ENCODE measurements around the gene CSNK1G2. TPM values are rescaled to one million over a fixed set of nuclear protein-coding genes. Genes with fewer than 3 reads are reported as not detected.

CSNK1G2 gene
- total and polyA plus RNA-seq, 2 of the 13 experiments (the other 11 are each of a cell fraction or from before 2014, with no cell fraction given) = 53.8 to 72.5 TPM

DNA sequence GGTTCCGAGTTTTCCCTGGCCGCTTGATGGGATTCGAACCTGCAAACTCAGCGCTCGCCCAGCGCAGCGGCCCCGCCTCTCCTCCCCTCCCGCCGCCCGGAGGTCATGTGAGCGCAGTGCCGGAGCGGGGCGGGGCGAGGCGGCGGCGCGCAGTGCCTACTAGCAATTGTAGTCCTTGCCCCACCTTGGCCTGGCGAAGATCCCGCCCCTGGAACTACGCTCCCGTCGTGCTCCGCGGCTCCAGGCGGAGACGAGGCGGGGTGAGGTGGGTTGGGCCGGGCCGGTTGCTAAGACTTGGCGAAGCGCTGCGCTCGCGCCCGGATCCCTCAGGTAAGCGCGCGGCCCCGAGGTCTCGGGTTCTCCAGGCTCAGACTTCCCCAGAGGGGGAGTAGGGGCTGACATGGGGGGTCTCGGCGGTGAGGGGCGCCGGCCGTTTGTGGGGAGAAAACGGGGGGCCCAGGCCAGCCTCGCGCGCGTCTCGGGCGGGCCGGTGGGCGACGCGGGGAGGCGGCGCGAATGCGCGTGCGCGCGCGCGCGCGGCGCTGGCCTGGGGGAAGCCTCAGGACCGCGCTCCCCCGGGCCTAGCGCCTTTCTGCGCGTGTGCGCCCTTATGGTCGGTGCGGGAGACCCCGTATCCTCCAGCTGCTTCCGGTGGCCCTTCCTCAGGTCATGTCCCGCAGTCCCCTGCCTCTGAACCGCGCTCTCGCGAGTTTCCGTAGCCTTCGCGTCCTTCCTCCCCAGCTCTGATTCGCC, 35.7 kb upstream of the CSNK1G2 start, which contains the start of the genes ADAT3 and SCAMP4 (continued):
- TF ChIP-seq, protein P1, sequence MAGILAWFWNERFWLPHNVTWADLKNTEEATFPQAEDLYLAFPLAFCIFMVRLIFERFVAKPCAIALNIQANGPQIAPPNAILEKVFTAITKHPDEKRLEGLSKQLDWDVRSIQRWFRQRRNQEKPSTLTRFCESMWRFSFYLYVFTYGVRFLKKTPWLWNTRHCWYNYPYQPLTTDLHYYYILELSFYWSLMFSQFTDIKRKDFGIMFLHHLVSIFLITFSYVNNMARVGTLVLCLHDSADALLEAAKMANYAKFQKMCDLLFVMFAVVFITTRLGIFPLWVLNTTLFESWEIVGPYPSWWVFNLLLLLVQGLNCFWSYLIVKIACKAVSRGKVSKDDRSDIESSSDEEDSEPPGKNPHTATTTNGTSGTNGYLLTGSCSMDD (CRISPR knock-in tag; IDR thresholded peaks at IDR 0.05) = no peak
- TF ChIP-seq NFKB2 (CRISPR knock-in tag; IDR thresholded peaks at IDR 0.05; ENCODE audit: borderline replicate concordance) = no peak
- 0 out of 2 replicates have a peak, but pooled peaks have one; percentile 54 for TF ChIP-seq ZBTB3 (CRISPR knock-in tag; IDR thresholded peaks at IDR 0.05; ENCODE audit: borderline replicate concordance, low read depth)
- TF ChIP-seq, protein P2, sequence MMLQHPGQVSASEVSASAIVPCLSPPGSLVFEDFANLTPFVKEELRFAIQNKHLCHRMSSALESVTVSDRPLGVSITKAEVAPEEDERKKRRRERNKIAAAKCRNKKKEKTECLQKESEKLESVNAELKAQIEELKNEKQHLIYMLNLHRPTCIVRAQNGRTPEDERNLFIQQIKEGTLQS (CRISPR knock-in tag; IDR thresholded peaks at IDR 0.05) = no peak; the same call in 1 of the 2 replicates
- TF ChIP-seq ZNF207 (IDR thresholded peaks at IDR 0.05; ENCODE audit: borderline replicate concordance) = no peak
- TF ChIP-seq TAF15 (IDR thresholded peaks at IDR 0.05; ENCODE audit: low read depth, low read length, poor library complexity, severe bottlenecking) = no peak
- no peak for TF ChIP-seq ZNF556 (CRISPR knock-in tag; IDR thresholded peaks at IDR 0.05; ENCODE audit: borderline replicate concordance)
- TF ChIP-seq ZNF644 (CRISPR knock-in tag; IDR thresholded peaks at IDR 0.05; ENCODE audit: low read depth) = no peak
- peak; percentile 33; the same call in 1 of the 2 replicates for TF ChIP-seq ZNF331 (CRISPR knock-in tag; IDR thresholded peaks at IDR 0.05)
- TF ChIP-seq ZNF766 (CRISPR knock-in tag; IDR thresholded peaks at IDR 0.05; ENCODE audit: borderline replicate concordance) = no peak
- TF ChIP-seq ZNF441 (CRISPR knock-in tag; IDR thresholded peaks at IDR 0.05; ENCODE audit: borderline replicate concordance) = no peak
- peak; percentile 87; the same call in 1 of the 2 replicates for TF ChIP-seq SP5 (CRISPR knock-in tag; IDR thresholded peaks at IDR 0.05; ENCODE audit: borderline replicate concordance, low read depth)
- 0 out of 2 replicates have a peak, but pooled peaks have one; percentile 49 for TF ChIP-seq DMAP1 (CRISPR knock-in tag; IDR thresholded peaks at IDR 0.05)
- peak; percentile 2; the same call in 1 of the 2 replicates for TF ChIP-seq ZBTB20 (CRISPR knock-in tag; IDR thresholded peaks at IDR 0.05; ENCODE audit: borderline replicate concordance, low read depth)
- peak; percentile 100 for TF ChIP-seq ZNF672 (CRISPR knock-in tag; IDR thresholded peaks at IDR 0.05)
- TF ChIP-seq SALL1 (CRISPR knock-in tag; IDR thresholded peaks at IDR 0.05) = peak; percentile 54
- no peak for TF ChIP-seq ZFP62 (CRISPR knock-in tag; IDR thresholded peaks at IDR 0.05)
- no peak for TF ChIP-seq ZNF101 (CRISPR knock-in tag; IDR thresholded peaks at IDR 0.05; ENCODE audit: borderline replicate concordance, low read depth)
- peak; percentile 77 for TF ChIP-seq CREB1 (IDR thresholded peaks at IDR 0.05)
- TF ChIP-seq CREB1 (CRISPR knock-in tag; IDR thresholded peaks at IDR 0.05) = no peak; the same call in 1 of the 2 replicates
- TF ChIP-seq, protein P3, sequence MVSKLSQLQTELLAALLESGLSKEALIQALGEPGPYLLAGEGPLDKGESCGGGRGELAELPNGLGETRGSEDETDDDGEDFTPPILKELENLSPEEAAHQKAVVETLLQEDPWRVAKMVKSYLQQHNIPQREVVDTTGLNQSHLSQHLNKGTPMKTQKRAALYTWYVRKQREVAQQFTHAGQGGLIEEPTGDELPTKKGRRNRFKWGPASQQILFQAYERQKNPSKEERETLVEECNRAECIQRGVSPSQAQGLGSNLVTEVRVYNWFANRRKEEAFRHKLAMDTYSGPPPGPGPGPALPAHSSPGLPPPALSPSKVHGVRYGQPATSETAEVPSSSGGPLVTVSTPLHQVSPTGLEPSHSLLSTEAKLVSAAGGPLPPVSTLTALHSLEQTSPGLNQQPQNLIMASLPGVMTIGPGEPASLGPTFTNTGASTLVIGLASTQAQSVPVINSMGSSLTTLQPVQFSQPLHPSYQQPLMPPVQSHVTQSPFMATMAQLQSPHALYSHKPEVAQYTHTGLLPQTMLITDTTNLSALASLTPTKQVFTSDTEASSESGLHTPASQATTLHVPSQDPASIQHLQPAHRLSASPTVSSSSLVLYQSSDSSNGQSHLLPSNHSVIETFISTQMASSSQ (IDR thresholded peaks at IDR 0.05; ENCODE audit: low read depth) = no peak
- TF ChIP-seq, protein P3 (CRISPR knock-in tag; IDR thresholded peaks at IDR 0.05; ENCODE audit: borderline replicate concordance) = no peak
- TF ChIP-seq, protein P4, sequence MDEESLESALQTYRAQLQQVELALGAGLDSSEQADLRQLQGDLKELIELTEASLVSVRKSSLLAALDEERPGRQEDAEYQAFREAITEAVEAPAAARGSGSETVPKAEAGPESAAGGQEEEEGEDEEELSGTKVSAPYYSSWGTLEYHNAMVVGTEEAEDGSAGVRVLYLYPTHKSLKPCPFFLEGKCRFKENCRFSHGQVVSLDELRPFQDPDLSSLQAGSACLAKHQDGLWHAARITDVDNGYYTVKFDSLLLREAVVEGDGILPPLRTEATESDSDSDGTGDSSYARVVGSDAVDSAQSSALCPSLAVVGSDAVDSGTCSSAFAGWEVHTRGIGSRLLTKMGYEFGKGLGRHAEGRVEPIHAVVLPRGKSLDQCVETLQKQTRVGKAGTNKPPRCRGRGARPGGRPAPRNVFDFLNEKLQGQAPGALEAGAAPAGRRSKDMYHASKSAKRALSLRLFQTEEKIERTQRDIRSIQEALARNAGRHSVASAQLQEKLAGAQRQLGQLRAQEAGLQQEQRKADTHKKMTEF (CRISPR knock-in tag; IDR thresholded peaks at IDR 0.05) = peak; percentile 61
- TF ChIP-seq MXD4 (CRISPR knock-in tag; IDR thresholded peaks at IDR 0.05) = no peak
- no peak for TF ChIP-seq AGO2 (optimal IDR thresholded peaks at IDR 0.05; ENCODE audit: low read depth, low read length)
